Retina (tissue), 1 donor: ENCODE measurements around the gene RPL15.

ENCODE experiments used
- DNase-seq: peaks from one replicate; pipeline ENCODE4 v3.0.0-alpha.2; 2016

The RPL15 gene

DNA sequence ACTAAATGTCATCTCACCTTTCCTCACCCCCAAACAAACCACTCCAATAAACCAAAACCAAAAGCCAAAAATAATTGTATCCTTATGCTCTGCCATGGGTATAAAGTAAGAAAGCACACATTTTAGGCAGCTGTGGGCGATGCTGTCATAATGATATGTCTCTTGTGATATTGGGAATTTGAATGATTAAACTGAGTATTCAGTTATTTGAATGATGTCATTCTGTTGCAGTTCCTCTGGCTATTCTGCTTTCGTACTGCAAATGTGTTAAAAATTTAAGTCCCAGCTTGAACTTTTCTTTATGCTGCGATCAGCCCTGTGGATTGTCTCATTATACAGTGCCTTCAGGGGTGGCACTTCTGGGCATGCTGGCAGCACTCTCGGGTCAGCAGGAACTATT, 17.3 kb downstream of the RPL15 start:
- no peak for DNase-seq

DNA sequence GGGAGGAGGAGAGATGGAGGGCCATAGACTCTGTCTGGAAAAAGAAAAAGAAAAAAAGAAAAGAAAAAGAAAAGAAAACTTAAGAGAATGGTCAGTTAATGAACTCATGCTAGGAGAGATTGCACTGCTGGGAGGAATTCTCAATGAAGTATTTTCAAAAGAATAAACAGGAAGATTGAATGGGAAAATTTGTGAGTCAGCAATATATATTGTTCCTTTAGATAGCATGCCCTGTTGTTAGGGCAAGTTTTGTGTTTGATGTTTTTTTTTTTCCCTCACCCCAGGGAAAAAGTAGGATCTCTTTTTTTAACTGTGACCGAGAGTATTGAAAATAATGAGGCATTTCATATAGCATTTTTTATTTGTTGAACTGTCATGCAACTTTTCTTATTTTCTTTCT, 20.4 kb downstream of the RPL15 start:
- no peak for DNase-seq

DNA sequence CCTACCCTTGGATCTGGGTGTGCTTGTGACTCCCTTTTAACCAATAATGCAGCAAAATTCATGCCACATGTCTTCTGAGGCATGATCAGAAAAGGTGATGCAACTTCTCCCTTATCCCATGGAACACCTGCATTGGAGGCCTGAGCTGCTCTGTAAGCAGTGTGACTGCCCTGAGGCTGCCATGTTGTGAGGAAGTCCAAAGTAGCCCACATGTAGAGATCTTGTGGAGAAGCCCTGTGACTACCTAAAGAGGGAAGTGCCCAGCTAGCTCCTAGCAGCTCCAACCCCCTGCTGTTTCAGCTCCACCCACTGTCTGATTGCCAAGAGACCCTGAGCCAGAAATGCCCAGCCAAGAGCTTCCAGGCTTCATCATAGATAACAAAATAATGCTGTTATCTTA, 21.8 kb downstream of the RPL15 start:
- no peak for DNase-seq

DNA sequence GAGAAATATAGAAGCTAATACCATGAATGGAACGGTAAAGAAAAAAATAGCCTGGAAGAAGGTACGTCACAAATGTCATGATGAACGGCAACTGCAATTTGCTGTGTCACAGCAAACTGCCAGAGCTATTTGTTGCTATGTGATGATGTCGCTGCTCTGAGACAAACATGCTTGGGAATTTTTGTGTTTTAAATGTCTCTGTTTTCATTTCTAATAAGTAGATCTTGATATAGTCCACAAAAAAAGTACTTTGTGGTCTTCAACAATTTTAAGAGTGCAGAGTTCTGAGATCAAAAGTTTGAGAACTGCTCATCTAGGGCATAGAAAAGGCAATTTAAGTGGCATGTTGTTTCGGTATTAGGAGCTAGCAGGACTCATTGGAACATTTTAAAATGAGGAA, 23.8 kb downstream of the RPL15 start:
- no peak for DNase-seq

DNA sequence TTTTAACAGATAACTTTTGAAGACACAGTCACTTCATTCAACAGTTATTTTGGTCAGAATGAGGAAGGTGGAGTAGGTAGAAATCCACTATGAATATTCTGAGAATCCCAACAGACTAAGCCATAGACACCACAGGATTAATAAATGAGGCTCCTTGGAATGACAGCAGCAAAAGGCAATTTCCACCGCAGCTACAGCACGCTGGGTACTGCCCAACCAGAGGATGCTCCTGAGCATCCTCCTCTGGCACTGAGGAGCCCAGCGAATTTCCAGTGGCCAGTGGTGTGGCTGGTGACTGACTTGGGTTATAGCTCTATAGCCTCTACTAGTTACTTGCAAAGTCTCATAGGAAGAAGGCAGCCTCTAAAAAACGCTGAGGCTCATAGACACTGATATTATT, 24.5 kb downstream of the RPL15 start:
- DNase-seq: no peak

DNA sequence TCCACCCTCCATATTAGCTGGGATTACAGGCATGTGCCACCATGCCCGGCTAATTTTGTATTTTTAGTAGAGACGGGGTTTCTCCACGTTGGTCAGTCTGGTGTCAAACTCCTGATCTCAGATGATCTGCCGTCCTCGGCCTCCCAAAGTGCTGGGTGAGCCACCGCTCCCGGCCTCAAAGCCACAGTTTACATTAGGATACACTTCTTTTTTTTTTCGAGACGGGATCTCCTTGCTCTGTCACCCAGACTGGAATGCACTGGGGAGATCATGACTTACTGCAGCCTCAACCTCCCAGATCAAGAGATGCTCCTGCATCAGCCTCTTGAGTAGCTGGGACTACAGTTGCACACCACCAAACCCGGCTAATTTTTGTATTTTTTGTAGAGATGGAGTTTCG, 25.6 kb downstream of the RPL15 start:
- no peak for DNase-seq

DNA sequence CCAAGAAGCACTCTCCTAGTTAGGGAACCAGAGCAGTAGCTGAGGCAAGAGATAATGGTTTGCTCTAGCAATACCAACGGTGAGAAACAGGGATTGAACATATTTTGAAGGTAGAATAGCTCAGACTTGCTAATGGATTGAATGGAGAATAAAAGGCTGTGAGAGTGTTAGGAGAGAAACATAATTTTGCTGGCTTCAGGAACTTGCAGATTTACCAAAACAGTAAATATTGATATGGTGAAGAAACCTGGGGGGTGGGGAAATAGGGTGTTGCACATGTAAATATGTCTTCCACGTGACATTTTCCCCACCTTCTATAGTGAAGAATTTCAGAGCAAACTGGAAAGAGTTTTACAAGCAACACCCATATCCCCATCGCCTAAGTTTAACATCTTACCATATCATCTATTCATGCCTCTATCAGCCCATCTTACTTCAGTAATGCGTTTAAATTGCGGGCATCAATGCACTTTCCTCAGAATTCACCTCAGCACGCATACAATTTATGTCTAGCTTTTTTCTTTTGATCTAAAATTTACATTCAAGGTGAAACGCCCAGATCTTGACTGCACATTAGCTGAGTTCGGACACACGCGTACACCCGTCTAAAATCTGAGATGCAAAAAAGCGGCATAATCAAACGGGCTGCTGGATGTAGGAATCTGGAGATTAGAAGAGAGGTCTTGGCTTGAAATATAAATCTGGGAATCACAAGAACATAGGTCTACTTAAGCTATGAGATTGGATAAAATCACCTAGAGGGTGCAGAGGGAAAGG, 27.3 kb downstream of the RPL15 start:
- peak; percentile 51 for DNase-seq

DNA sequence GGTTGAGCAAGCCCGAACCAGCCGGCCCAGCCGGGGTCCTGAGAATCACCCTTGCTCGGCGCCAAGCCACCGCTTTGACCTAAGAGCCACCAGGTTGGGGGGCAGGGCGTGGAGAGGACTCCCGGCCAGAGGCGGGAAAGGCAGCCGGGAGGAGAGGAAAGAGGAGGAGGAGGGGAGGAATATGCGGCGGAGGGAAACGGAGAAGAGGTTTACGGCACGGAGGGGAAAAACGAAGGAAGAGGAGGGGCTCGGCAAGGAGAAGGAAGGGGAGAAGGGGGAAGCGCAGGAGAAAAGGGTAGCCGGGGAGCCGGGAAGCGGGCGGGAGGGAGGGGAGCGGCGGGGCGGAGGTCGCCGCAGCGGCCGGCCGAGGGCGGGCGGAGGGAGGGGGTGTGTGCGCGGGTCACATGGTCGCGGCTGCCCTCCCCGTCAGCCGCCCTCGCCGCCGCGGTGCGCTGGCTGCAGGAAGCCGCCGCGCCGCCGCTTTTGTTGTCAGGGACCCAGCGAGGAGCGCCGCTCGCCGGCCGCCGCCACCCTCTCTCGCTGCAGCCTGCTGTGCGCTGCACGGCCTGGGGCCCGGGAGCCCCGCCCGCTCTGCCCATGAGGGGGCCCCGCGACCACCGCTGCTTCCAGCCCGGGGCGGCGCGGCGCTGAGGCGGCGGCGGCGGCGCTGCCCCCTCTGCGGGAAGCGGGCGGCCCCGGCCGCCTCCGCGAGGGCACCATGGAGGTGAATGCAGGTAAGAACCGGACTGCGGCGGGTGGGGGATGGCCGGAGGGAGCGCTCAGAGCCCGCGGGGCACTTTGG, 28.1 kb downstream of the RPL15 start, which contains the start of gene NR1D2:
Gene NR1D2, plus strand, starts transcription at position 426 of the 802 bp plus-strand sequence. Its CDS starts 293 bp downstream, at position 719.
- DNase-seq: peak; percentile 76

DNA sequence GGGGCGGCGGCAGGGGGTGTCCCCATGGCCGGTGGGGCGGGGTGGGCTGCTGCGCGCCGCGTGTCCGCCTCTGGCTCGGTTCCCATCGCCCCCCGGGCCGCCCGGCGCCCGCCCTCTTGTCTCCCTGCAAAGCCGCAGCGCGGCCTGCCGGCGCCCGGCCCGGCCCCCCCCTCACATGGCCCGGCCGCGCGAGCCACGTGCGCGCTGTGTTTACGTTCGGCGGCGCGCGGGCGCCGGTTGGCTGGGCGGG, 28.7 kb downstream of the RPL15 start:
- DNase-seq: no peak

DNA sequence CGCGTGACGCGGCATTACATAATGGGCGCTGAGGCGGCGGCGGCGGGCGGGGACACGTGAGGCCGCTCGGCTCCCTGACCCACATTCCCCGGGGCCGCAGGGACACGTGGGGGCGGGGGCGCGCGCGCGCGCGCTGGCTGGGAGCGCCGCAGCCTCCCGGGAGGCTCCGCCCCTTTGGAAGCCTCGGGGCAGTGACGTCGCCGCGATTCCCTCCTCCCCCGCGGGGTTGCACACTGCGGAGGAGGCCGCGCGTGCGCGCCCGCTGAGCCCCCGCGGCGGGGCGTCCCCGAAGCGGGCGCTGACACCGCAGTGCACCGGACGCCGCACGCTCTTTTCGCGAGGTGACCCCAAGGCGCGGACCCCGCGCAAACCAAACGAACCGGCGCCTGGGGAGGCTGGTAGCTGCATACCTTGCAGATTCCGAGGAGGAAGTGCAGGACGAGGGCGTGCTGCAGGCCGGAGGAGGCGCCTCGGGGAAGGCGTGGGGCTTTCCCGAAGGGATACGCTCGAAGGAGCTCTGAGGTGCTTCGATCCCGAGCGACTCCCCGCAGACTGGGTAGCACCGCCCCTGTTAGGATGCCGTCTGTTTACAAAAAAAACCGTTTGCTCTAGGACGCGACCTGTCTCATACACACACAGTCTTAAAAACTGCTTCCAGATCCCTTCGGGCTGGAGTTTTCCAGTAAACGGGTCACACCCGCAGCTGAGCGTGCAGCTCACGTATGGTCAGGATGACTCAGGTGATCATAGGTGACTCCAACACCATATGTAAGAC, 29.2 kb downstream of the RPL15 start:
- DNase-seq: peak; percentile 99

DNA sequence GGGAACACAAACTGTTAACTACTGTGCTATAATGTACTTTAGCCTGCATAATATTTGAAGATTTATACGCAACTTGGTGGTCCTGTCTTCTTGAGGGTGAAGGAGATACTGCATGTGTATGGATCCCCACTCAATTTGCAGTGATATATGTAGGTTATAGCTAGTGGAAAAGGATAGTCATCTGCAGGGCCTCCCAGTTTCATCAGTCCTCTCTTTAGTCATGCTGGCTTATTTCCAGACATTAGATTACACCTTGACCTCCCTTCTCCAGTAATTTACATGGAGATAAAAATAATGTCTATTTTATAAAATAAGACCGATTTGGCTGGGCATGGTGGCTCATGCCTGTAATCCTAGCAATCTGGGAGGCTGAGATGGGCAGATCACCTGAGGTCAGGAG, 31.8 kb downstream of the RPL15 start:
- no peak for DNase-seq

DNA sequence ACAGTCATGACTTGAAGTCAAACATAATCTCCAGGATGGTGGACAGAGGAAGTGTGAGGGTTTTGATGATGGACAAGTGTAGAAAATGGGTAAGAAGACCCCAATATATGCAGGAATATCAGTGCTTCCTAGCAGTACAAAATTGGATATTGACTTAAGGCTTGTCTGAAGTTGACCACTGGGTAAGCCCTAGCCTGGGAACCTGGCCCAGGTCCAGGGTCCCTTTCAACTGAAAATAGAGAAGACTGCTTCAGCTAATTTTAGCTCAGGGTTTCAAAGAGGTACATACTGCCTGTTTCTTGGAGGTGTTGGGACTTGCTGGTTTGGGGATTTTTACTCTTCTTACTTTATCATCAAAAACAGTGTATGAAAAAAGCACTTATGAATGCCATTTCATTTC, 32.9 kb downstream of the RPL15 start:
- DNase-seq: no peak

DNA sequence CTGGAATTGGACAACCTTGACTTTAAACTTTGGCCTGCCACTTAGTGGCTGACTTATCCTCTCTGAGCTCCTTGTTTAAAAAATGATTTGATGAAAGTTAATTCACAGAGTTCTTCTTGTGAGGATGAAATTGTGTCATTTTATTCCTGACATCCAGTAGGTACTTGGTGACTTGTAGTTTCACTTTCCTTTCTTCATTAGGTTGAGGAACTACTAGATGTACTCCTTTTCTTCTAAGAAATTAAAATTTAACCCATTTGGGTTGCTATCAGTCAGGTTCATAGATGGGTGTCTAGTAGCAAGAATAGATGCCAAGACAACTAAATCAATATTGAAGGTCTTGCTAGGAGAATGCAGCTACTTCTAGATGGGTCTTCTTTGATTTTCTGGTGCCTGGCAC, 33.4 kb downstream of the RPL15 start:
- no peak for DNase-seq

DNA sequence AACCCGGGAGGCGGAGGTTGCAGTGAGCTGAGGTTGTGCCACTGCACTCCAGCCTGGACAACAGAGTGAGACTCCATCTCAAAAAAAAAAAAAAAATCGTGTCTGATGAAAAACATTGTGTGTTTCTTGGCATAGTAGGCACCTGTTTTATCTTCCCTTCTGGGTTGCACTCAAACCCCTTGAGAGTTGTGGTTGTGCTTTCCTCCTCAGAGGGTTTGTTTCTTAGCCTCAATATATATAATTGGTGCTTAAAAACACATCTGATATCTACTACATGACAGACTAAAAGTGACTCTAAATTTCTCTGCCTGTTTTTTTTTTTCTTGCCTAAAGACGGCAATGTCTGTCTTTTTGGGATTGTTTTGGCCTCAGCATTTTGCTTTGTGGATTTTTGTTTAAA, 35.7 kb downstream of the RPL15 start:
- no peak for DNase-seq

DNA sequence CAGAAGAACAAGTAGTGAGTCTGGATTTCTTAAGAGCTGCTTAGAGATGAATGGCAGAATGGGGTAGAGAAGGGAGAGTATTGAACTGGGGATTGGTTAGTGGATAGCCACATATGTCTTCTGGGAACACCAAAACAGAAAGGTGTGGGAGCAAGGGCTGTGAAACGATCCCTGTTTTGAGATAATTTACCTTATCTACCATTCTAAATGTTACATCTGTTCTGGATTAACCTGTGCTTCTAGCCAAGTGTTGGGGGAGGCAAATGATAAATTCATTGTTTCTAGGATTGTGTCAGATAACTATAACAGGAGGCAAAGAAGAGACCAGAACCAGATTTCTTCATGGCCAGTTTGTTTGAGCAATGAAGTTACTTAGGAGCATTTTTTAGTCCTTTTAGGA, 36.6 kb downstream of the RPL15 start:
- no peak for DNase-seq

DNA sequence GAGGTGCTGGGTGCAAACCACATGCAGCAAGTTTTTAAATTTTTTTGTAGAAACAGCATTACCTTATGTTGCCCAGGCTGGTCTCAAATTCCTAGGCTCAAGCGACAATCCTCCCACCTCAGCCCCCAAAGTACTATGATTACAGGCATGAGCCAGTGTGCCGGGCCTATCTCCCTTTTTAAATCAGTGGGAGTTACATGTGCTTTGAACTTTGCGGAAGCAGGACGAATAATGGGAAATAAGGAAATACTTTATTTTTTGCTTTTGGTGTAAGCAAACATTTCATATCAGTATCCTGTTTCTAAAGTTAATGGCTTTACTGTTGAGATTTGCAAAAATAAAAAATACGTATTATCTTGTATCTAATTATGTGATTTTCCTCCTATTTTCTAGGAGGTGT, 37.2 kb downstream of the RPL15 start:
- no peak for DNase-seq

DNA sequence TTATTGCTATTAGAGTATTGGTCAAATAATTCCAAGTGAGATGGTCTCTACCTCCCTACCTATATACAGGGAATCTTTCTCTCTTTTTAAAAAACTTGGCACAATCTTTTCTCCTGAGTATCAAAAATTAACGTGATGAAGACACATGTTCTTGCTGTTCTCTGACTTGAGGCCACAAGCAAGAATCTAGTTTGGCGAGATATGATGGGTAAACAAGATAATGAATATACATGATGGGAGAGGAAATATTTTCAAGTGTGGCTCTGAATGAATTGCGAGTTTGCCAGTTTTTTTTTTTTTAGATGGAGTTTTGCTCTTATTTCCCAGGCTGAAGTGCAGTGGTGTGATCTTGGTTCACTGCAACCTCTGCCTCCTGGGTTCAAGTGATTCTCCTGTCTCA, 39.8 kb downstream of the RPL15 start:
- no peak for DNase-seq

DNA sequence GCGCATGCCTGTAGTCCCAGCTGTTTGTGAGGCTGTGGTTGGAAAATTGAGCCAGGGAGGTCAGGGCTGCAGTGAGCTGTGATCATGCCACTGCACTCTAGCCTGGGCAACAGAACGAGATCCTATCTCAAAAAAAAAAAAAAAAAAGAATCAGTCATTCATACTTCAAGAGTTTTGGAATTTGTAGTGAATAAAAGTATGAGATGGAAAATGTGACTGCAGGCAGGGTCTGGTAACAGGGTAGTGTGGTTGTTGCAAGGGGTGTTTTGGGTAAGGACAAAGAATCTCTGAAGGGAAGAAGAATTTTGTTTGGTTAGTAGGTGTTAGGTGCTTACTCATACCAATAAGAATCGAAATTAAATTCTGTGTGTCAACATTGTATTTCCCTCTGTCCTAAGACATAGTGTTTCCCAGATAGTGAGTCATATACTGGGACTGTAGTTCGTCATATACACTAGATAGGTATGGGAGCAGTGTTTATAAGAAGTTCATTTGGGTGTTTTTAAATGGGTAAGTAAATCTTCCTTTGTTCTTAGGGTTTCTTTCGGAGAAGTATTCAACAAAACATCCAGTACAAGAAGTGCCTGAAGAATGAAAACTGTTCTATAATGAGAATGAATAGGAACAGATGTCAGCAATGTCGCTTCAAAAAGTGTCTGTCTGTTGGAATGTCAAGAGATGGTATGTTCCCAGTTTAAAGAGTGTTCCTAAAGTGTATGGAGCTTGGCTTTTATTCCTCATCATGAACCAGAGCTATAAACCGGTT, 42.4 kb downstream of the RPL15 start:
- DNase-seq: no peak

DNA sequence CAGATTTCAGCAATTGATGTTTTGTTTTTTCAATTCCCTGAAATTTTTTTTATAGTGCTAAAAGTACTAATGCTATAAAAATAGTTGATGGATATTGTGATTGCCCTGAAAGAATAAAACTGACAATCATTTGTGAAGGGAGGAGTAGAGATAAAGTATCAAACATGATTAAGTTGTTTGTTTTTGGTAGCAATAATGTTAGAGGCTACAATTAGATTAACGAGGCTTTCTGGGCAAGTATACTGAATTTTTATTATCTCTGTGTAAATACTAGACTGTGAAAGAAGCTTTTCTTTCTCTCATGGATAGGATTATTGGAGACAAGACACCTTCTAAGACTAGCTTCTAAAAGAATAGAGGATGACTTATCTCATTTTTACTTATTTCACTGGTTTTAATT, 43.7 kb downstream of the RPL15 start:
- DNase-seq: no peak

DNA sequence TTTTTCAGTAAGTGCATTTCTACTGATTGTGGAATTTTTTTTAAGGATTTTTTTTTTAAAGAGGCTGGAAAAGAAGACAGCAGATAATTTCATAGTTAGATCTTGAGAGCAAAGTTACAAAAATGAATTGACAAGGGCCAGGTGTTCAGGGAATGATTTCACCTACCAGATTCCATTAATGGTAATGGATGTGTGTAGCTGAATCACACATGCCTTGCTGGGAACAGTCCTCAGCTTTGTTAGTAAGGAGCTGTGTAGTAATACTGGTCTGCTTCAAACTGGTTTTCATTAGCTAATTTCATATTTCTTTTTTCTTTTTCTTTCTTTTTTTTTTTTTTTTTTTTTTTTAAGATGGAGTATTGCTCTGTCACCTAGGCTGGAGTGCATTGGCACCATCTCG, 44.1 kb downstream of the RPL15 start:
- no peak for DNase-seq

DNA sequence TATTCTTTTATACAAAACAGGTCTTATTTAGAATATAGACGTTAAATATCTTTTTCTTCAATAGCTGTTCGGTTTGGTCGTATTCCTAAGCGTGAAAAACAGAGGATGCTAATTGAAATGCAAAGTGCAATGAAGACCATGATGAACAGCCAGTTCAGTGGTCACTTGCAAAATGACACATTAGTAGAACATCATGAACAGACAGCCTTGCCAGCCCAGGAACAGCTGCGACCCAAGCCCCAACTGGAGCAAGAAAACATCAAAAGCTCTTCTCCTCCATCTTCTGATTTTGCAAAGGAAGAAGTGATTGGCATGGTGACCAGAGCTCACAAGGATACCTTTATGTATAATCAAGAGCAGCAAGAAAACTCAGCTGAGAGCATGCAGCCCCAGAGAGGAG, 45.0 kb downstream of the RPL15 start:
- DNase-seq: no peak

DNA sequence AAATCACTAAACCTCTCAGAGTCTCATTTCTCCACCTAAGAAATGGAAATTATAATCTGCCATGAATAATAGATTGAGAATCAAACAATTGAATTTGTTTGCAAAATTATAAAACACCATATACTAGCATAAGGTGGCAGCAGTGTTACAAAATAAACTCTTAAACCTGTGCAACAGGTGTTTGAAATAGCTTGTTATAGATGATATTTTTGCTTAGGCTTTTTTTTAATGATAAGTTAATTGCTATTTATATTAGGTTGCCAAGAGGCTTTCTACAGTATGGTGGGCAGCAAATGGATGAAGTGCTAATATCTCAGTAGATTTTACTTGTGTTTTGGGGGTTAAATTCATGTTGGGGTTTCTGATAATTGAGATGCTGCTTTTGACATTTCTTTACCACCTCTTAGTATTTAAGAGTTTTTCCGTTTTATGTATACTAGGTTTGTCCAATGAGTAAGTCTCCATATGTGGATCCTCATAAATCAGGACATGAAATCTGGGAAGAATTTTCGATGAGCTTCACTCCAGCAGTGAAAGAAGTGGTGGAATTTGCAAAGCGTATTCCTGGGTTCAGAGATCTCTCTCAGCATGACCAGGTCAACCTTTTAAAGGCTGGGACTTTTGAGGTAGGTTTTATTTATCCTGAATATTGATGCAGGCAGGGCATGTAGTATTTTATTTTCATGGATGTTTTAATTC, 47.8 kb downstream of the RPL15 start:
- DNase-seq: no peak

DNA sequence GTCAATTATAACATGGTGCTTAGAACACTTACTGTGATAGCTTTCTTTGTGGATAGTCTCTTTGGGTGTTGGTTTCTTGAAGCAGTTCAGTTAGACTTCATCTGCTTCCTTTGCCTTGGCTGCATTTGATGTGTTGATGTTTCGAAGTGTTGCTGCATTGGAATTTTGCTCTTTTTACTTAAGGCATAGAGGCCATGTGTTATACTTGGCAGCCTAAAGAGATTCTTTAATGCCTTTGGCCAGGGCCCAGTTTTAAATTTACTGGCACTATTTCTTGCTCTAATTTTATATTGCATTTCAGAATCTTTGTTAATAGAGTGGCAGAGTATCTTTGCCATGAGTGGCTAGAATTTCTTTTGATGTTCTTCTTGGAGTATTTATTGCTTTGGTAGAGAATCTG, 49.4 kb downstream of the RPL15 start:
- no peak for DNase-seq
